HG02610 (cell line): Measurements from ENCODE around the gene PLXNC1.

Experiments
- ATAC-seq: cut with Tn5 transposase; IDR thresholded peaks from one replicate; pipeline ENCODE4 v1.9.1; 2021; ENCODE audit warnings: mild to moderate bottlenecking, moderate library complexity; ENCODE audit not compliant: unreplicated experiment

Gene PLXNC1

GRCh38 chr12:94178882-94179281, 30.5 kb downstream of the PLXNC1 start:
- no peak for ATAC-seq

- no peak for ATAC-seq
Observed at GRCh38 chr12:94179723-94180122, 31.3 kb downstream of the PLXNC1 start.

DNA sequence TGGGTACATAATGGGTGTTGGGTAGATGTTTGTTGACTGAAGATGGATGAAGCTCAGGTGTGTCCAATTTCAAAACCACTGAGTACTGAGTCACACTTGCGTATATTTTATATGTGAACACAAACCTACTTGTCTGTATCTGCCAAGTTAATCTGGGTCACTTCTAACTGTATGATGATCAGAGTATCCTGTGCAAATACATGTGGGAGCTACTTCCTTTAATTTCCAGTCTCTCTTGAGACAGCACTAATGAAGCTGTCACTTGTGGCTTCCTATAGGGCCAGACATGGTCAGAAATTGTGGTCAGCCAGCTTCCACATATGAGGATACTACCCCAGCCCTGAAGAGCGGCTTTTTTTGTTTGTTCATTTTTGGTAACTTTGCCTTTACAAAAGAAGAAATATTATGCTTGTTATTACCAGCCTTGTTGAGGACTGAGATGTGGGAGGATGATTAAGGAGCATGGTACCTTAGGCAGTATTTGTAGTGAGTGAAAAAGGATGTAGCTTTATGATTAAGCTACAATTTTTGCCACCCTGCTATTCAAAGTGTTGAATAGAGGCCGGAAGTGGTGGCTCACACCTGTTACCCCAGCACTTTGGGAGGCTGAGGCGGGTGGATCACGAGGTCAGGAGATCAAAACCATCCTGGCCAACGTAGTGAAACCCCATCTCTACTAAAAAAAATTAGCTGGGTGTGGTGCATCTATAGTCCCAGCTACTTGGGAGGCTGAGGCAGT, 32.4 kb downstream of the PLXNC1 start:
- ATAC-seq = no peak

DNA sequence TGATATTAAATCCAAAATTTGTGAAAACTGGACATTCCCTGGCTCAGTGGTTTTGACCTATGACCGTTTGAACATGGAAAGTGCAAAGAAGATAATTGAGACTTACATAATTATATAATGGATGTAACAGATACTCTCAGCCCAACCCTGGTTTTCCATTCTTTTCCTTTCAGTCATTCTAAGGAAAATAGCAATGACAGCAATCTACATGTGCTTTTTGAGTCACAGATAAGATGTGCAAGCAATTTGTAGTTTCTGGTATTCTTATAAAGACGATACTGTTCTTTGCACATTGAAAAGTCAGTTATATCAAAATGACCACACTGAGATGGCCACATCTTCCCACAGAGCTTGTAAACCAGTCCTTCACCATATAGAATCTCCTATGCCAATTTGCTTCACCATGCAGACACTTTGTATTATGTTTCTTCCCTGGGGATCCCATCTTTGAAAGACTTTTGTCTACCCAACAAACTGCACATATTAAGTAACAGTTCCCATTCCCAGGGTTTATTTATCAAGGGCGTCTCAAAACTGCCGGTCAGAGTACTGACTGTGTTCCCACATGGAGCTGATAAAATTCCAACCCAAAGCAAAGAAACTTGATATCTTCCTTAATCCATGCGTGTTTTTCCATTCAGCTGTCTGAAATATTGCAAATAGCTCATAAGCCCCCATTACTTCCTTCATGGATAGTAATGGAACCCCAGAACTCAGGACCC, 34.8 kb downstream of the PLXNC1 start:
- no peak for ATAC-seq

- no peak for ATAC-seq
Observed at GRCh38 chr12:94183708-94184379, 35.5 kb downstream of the PLXNC1 start.

DNA sequence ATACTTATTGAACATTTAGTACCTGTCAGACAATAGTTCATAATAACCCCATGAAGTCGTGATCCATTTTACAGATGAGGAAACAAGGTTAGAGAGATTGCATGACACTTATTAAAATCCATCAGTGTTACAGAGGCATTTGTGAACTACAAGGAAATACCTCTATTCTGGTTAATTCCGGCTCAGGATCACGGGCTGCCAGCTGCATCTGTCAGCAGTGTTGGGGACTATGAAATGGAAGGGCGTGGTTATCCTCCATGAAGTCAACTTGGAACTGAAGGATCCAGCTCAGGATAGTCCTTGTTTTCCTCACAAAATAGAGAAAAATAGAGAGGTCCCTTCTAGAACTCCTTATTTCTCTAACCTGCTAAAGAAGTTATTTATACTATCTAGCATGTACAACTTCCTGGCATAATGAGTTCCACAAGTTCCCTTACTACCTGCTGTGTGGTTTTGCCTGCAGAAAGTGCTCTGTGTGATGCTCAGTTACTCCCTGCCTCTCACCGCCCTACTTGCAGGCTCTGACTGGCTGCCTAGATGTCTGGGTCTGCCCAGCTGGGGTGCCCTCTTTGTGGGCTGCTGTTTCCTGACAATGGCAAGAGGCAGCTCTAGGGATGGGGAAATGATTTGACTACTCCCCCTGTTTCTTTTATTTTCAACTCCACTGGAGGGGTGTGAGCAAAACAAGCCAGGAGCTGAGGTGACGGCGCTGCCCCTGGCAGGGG, 36.8 kb downstream of the PLXNC1 start:
- ATAC-seq = no peak

GRCh38 chr12:94185801-94186200, 37.4 kb downstream of the PLXNC1 start:
- ATAC-seq = no peak

DNA sequence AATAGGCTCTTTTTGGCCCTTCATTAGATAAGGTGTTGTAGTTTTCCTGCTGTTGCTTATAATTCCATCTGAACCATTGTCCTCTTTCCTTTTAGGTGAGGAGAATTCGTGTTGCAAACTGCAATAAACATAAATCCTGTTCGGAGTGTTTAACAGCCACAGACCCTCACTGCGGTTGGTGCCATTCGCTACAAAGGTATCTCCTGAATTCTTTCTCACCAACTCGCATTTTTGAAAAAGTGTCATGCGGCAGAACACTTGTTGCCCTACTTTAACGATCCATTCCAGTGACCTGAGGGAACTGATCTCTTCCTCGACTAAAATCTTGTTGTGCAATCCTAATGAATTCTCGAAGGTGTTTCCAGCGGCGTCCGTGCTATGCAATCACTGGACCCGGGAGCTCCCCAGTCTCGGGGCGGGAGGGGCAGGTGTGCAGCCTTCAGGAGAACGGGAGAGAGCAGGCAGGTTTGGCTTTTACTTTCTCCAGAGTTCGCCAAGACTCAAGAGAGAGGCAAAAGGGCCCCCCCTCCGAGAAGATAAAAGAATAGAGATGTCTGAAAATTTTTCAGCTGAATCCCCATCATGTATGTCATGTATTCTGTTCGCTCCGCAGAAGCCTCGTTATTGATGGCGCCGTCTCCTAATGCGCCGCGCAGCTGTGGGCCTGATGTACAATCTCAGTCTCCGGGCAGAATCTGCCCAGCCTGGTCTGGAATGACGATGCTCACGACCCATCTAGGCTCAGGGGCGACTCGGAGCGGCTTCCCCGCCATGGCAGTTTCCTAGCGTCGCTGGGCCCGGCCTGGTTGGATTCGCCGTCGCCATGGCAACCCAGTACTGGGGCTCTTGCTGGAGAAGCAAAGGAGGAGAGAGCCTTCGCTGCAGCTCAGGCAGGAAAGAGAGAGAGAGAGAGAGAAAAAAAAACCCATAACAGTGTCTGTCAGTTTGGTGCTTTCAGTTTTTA, 38.2 kb downstream of the PLXNC1 start:
- ATAC-seq = no peak

GRCh38 chr12:94187361-94187760, 39.0 kb downstream of the PLXNC1 start:
- ATAC-seq = no peak

- peak; percentile 10 for ATAC-seq
Observed at GRCh38 chr12:94190623-94191022, 42.2 kb downstream of the PLXNC1 start.

DNA sequence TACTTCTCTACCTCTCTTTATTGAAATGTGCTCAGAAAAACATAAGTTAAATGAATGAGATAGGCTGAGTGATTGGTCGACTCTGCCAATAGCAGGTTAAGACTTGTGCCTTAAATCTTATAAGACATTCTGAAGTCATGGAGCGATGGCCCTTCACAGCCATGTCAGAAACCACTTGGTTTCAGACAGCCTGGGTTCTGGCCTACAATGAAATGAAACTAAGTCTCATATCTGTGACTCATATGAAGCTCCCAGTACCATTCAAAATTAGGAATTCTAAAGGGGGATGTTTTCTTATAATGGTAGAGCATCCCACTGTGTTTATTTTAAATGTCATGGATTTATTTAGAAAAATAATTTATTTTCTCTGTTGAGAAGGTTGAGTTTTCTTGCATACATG, 42.6 kb downstream of the PLXNC1 start:
- peak; percentile 88 for ATAC-seq

- ATAC-seq = no peak
Observed at GRCh38 chr12:94191811-94192210, 43.4 kb downstream of the PLXNC1 start.

- ATAC-seq = no peak
Observed at GRCh38 chr12:94192506-94192905, 44.1 kb downstream of the PLXNC1 start.

DNA sequence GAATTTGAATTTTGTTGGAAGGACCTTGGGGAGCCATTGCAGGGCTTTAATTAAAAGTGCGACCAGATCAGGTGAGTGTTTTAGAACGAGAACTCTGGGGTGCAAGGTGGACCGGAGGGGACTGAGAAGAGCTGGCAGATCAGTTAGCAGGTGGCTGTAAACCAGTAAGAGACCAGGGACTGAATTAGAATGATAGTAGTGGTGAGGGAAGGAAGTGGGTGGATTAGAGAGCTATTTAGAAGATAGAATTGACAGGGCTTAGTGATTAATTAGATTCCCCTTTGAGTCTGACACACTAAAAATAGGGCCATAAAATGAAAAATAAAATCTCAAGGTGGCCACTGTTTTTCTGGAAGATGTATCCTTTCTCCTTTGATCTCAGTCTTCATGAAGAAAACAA, 44.8 kb downstream of the PLXNC1 start:
- ATAC-seq = no peak

DNA sequence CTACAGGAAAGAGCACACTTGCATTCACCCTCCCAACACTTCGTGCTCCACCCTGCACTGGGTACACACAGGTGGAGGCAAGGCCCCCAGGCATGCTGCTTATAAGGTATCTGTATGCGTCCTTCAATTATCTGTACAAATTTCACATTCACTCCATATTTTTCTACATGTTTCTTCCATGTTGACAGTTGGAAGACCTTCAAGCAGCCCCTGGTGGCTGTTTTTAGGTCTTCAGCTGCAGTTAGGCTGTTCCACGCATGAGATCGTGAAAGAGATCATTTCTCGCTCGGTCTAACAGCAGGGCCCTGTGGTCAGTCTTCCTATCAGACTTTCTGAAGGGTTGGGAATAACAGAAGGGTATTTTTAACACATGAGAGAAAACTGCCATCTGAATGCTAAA, 47.1 kb downstream of the PLXNC1 start:
- no peak for ATAC-seq

- no peak for ATAC-seq
Observed at GRCh38 chr12:94198469-94198868, 50.1 kb downstream of the PLXNC1 start.

- no peak for ATAC-seq
Observed at GRCh38 chr12:94198872-94199271, 50.5 kb downstream of the PLXNC1 start.

DNA sequence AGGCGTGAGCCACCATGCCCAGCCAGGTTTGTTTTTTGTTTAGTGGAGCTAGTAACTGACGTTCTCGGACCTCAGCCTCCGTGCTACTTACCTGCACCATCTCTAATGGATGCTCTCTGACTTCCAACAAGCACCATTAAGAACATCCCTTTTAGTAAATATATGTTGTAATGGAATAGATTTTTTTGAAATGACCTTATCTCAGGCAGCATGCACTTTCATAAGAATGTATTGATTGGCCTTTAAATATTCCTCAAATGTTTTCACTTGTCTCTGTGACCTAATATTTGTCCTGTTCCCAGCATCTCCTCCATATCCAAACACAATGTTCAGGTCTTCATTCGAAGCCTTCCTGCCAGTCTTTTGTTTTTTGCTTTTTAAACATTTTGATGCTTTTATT, 51.7 kb downstream of the PLXNC1 start:
- ATAC-seq = no peak

GRCh38 chr12:94200695-94201094, 52.3 kb downstream of the PLXNC1 start:
- ATAC-seq = no peak
